Loucy (cell line): ENCODE results near the gene SP110.

ENCODE experiments used
- H2AFZ ChIP-seq: fragments of 200-600 bp; sonication (generic); 2 replicates; pipeline ENCODE4 v1.6.0; 2016; ENCODE audit warnings: antibody characterized with exemption, mild to moderate bottlenecking, low read length, moderate library complexity
- H3F3A ChIP-seq: fragments of 200-600 bp; 2 replicates; pipeline ENCODE4 v1.6.0; 2016; ENCODE audit warnings: antibody characterized with exemption, low read depth, mild to moderate bottlenecking
- H3K27me3 ChIP-seq: fragments of 200-600 bp; sonication (generic); 2 replicates; pipeline ENCODE4 v1.6.1; 2014; ENCODE audit warnings: low read length, mild to moderate bottlenecking; ENCODE audit not compliant: insufficient read depth, poor library complexity, severe bottlenecking
- H3K36me3 ChIP-seq: fragments of 200-600 bp; sonication (generic); 2 replicates; pipeline ENCODE4 v1.6.1; 2016; ENCODE audit warnings: low read length; ENCODE audit not compliant: insufficient read depth
- H3K4me1 ChIP-seq: fragments of 200-600 bp; sonication (generic); 2 replicates; pipeline ENCODE4 v1.5.1; 2014; ENCODE audit warnings: low read length, mild to moderate bottlenecking; ENCODE audit not compliant: insufficient read depth, poor library complexity, severe bottlenecking
- H3K4me2 ChIP-seq: fragments of 200-600 bp; sonication (generic); 2 replicates; pipeline ENCODE4 v1.6.0; 2014; ENCODE audit warnings: antibody characterized with exemption, low read length, low read depth, mild to moderate bottlenecking; ENCODE audit not compliant: poor library complexity, severe bottlenecking
- H3K4me3 ChIP-seq: fragments of 200-600 bp; sonication (generic); 2 replicates; pipeline ENCODE4 v1.5.1; 2014; ENCODE audit warnings: low read length, mild to moderate bottlenecking, mixed read lengths; ENCODE audit not compliant: poor library complexity, severe bottlenecking
- H3K79me2 ChIP-seq: fragments of 200-600 bp; sonication (generic); 2 replicates; pipeline ENCODE4 v1.6.1; 2014; ENCODE audit warnings: low read length; ENCODE audit not compliant: insufficient read depth
- H3K9ac ChIP-seq: fragments of 200-600 bp; sonication (generic); 2 replicates; pipeline ENCODE4 v1.6.0; 2014; ENCODE audit warnings: mild to moderate bottlenecking, low read depth, low read length, moderate library complexity; ENCODE audit not compliant: poor library complexity, severe bottlenecking
- H3K9me2 ChIP-seq: fragments of 200-600 bp; sonication (generic); replicated peaks from 2 replicates; pipeline ENCODE4 v1.6.1; 2016; ENCODE audit warnings: low read depth, low read length, mixed read lengths
- H3K9me3 ChIP-seq: fragments of 200-600 bp; sonication (generic); 2 replicates; pipeline ENCODE4 v1.6.1; 2014; ENCODE audit warnings: mild to moderate bottlenecking, antibody characterized with exemption, low read length, low read depth; ENCODE audit not compliant: insufficient read depth
- H4K20me1 ChIP-seq: fragments of 200-600 bp; sonication (generic); 2 replicates; pipeline ENCODE4 v1.6.0; 2014; ENCODE audit warnings: antibody characterized with exemption, low read length, mild to moderate bottlenecking; ENCODE audit not compliant: insufficient read depth, poor library complexity, severe bottlenecking
- CTCF ChIP-seq: fragments of 200-600 bp; sonication (generic); conservative IDR thresholded peaks from 2 replicates; pipeline ENCODE4 v1.5.1; 2014; ENCODE audit warnings: mild to moderate bottlenecking, antibody characterized with exemption, low read length
- EZH2phosphoT487 ChIP-seq: fragments of 200-600 bp; IDR thresholded peaks from 2 replicates; pipeline ENCODE4 v1.6.1; 2018; ENCODE audit warnings: antibody characterized with exemption, mild to moderate bottlenecking, moderate library complexity, borderline replicate concordance

SP110 gene

GRCh38 chr2:230137902-230138539, 81.8 kb downstream of the SP110 start:
- peaks cover 13% of the 10 kb centered on the region for H3K4me1 ChIP-seq
- no peaks in the 10 kb centered on the region for H3K36me3 ChIP-seq
- no peak for TF ChIP-seq EZH2phosphoT487
- TF ChIP-seq CTCF = peak; percentile 33
- no peaks in the 10 kb centered on the region for H3K9me2 ChIP-seq
- no peaks in the 10 kb centered on the region for H3F3A ChIP-seq
- no peaks in the 10 kb centered on the region for H4K20me1 ChIP-seq
- H3K4me3 ChIP-seq = no peak overlapping the region
- no peak overlapping the region for H3K9ac ChIP-seq
- no peaks in the 10 kb centered on the region for H3K27me3 ChIP-seq
- H2AFZ ChIP-seq = no peak overlapping the region
- no peak overlapping the region for H3K4me2 ChIP-seq
- peaks cover 14% of the 10 kb centered on the region; the same call in 1 of the 2 replicates for H3K9me3 ChIP-seq
- no peaks in the 10 kb centered on the region for H3K79me2 ChIP-seq

- Histone ChIP-seq H3K9ac (no peak overlapping the region), H3K4me2 (peak overlapping the region; percentile 2), H2AFZ (no peak overlapping the region)
These were observed 84.7 kb downstream of the SP110 start for GRCh38 chr2:230135130-230135525.

GRCh38 chr2:230134496-230135129, 85.2 kb downstream of the SP110 start:
- no peaks in the 10 kb centered on the region for H3F3A ChIP-seq
- peaks cover 13% of the 10 kb centered on the region for H3K4me1 ChIP-seq
- H3K27me3 ChIP-seq = no peaks in the 10 kb centered on the region
- H3K36me3 ChIP-seq = no peaks in the 10 kb centered on the region
- no peaks in the 10 kb centered on the region for H3K79me2 ChIP-seq
- TF ChIP-seq EZH2phosphoT487 = no peak
- TF ChIP-seq CTCF = no peak
- H3K4me2 ChIP-seq = peak overlapping the region; percentile 2
- H3K9me3 ChIP-seq = peaks cover 13% of the 10 kb centered on the region; the same call in 1 of the 2 replicates
- no peak overlapping the region for H3K4me3 ChIP-seq
- H3K9ac ChIP-seq = no peak overlapping the region
- no peaks in the 10 kb centered on the region for H3K9me2 ChIP-seq
- no peaks in the 10 kb centered on the region for H4K20me1 ChIP-seq
- H2AFZ ChIP-seq = no peak overlapping the region

More at GRCh38 chr2:230135130-230135525, 84.7 kb downstream of the SP110 start:
- TF ChIP-seq EZH2phosphoT487 (no peak), CTCF (no peak)
- H3K9me3 ChIP-seq = peaks cover 13% of the 10 kb centered on the region; the same call in 1 of the 2 replicates
- H3K79me2 ChIP-seq = no peaks in the 10 kb centered on the region
- H3F3A ChIP-seq = no peaks in the 10 kb centered on the region
- H3K4me1 ChIP-seq = peaks cover 13% of the 10 kb centered on the region
- no peak overlapping the region for H3K4me3 ChIP-seq
- no peaks in the 10 kb centered on the region for H3K9me2 ChIP-seq
- H3K36me3 ChIP-seq = no peaks in the 10 kb centered on the region
- H3K27me3 ChIP-seq = no peaks in the 10 kb centered on the region
- no peaks in the 10 kb centered on the region for H4K20me1 ChIP-seq
